MM.1S (cell line): ENCODE results near the gene DCP1A.

Experiments
- CTCF ChIP-seq: fragments of 300-600 bp; sonication (generic); IDR thresholded peaks from 2 replicates; pipeline ENCODE4 v1.5.1; 2016; ENCODE audit warnings: antibody characterized with exemption, low read length, mixed read lengths
- EZH2 ChIP-seq: fragments of 300-600 bp; sonication (generic); optimal IDR thresholded peaks from 2 replicates; pipeline ENCODE3; 2017; ENCODE audit warnings: low read depth, mild to moderate bottlenecking, antibody characterized with exemption, low read length, mixed read lengths
- EZH2phosphoT487 ChIP-seq: fragments of 300-600 bp; sonication (generic); IDR thresholded peaks from 2 replicates; pipeline ENCODE4 v1.6.1; 2018; ENCODE audit warnings: antibody characterized with exemption, low read length

- TF ChIP-seq CTCF (no peak), EZH2phosphoT487 (no peak), EZH2 (no peak)
These were observed at the start of gene DCP1A for GRCh38 chr3:53347261-53348064.
